Activated CD4-positive, CD25-positive, alpha-beta regulatory T cell treated with anti-CD3 and anti-CD28 coated beads, Interleukin-2, amount 50 U/mL, for 16 hours (primary cell): ENCODE results near the gene KRT82.

Experiments
- DNase-seq: peaks from one replicate; pipeline ENCODE4 v3.0.0-alpha.2; 2020; ENCODE audit warnings: low read depth, low spot score

KRT82 gene

DNA sequence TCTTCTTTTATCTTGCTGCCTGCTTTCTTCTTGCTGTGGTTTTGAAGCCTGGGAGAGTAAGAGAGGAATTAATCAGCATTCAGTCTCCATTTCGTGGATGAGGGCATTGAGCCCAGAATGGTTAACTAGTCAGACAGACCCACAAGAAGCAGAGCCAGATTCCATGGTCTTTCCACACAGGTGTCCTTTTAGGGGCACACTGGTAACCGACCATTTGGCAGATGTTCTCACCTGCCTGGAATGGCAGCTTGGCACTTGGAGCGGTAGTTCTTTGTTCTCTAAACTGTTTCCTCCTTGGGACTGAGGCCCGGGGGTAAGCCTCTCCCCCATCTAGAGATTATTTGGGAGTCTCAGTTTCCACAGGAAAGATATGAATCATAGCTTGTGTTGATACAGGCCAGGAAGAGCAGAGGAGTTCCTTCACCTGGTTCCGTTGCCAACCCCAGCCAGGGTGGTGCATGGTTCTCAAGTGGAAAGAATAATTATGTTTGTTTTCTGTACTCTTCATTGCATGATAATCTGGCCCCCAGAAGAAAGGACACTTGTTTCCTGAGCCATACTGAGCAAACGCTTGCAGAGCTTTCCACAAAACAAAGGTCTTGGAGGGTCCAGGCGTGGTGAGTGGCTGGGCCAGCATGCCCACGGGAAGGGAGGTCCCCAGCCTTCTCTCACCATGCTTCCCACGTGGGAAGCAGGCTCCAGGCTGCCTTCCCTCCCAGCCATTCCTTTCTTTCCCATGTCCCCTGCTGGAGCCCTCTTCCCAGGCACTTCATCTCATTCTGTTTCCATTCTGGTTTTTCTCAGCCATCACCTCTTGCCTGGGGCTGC, 30.1 kb upstream of the KRT82 start:
- no peak for DNase-seq

DNA sequence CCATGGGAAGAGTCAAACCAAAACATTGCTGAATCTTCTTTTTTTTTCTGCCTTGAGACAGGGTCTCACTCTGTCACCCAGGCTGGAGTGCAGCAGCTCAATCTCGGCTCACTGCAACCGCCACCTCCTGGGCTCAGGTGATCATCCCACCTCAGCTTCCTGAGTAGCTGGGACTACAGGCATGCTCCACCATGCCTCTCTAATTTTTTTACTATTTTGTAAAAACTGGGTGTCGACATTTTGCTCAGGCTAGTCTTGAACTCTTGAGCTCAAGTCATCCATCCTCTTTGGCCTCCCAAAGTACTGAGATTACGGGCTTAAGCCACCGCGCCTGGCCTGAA, 29.5 kb upstream of the KRT82 start:
- no peak for DNase-seq

DNA sequence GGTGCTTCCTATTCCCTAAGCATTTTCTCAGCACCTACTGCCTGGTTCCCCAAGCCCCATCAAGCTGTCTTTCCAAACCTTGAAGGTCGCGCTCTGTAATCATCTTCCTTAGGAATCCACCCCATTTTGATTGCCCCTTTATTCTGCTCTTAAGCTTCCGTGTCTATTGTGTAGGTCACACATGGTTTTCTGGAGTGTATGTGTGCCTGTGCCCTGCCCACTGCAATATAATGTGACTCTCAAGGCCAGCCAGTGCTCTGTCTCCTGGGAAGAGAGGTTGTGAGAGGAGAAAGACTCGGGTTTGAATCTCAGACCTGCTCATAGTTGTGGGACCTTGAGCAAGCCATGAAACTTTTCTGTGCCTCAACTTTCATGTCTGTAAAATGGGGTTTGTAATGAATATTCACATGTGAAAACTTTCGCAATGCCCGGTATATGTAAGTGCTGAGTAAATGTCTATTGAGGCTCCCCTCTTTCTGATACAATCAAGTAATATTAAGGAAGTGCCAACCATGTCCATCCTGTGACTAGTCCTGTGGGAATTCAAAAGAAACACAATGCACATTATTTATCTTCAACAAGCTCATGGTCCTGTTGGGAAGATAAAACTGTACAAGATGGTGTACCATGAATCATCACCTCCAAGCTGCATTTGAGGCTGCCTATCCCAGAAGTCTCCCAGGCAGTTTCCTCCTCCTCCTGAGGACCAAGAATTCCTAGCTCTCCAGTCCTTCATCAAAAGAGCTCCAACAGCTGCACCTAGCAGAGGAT, 28.8 kb upstream of the KRT82 start:
- DNase-seq = no peak

DNA sequence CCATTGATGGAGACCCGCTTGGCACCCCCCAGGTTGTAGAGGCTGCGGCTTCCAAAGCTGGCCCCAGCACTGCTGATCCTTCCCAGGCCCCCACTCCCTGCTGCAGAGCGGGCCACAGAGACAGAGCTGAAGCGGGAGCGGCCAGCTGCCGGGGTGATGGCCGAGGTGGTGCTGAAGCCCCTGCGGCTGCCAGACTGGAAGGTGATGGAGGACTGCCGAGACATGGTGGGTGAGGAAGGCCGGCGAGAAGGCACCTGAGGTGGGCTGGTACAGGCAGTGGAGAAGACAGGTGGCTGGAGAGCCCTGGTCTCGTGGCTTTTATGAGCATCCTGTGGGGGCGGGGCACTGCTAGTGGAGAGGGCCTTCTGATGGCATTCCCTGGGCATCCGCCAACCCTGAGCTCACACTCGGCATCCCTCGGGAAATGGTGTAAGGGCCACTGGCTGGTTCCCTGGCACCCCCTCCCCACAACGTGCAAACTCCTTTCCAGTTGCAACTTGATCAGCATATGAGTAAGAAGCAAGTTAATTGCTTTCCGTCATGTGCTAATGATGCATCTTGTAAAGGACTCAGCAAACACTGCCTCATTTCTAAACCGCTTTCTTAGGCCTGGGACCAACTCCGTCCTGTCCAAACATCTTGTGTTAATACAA, 28.1 kb upstream of the KRT82 start, which contains the start of gene KRT75:
Gene KRT75, minus strand, starts transcription at position 291 of the 653 bp plus-strand sequence. Its CDS starts 67 bp downstream, at position 224.
- DNase-seq = no peak

DNA sequence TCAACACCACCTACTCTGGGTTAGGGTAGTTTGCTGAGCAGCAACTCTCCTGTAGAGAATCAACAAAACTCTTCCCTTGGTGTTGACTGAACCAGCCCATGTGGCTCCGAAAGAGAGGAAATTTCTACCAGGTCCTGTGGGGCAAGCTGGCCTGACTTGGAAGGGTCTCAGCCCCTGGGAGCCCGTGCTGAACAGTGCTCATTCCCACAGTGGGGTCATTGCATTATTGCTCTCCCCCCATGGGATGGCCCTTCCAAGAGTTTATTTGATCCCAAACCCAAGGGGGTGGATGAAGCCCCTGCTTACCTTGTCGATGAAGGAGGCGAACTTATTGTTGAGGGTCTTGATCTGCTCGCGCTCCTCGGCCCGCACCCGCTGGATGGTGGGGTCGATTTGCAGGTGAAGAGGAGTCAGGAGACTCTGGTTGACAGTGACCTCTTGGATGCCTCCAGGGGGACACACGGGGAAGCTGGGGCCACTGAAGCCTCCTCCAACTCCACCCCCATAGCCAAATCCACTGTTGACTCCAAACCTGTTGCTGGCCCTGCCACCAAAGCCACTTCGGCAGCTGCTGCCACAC, 27.5 kb upstream of the KRT82 start:
- DNase-seq = no peak

DNA sequence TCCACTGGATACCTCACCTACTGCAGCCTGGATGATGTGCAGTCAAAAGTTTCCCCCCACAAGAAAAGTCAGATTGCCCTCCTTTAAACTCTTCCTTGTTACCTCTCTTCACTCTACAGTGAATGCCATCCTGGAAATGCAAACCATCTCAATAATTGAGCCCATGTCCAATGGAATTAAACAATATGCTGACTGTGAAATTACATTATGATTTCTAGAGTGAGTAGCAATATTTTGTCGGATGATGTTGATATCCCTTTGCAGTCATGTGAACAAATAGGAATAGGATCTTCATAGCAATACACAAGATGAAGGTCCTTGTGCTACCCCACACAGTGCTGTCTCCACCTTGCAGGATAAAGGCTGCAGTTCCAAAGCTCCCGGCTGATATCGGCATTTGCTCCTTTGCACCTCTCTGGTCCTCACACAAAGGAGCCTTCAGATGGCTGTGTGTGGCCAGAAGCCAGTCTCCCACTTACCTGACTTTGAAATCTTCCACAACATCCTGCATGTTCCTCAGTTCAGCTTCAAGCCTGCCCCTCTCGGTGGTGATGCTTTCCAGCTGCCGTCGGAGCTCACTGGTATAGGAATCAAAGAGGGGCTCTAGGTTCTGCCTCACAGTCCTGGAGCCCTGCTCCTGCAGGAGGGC, 26.5 kb upstream of the KRT82 start:
- DNase-seq = no peak

DNA sequence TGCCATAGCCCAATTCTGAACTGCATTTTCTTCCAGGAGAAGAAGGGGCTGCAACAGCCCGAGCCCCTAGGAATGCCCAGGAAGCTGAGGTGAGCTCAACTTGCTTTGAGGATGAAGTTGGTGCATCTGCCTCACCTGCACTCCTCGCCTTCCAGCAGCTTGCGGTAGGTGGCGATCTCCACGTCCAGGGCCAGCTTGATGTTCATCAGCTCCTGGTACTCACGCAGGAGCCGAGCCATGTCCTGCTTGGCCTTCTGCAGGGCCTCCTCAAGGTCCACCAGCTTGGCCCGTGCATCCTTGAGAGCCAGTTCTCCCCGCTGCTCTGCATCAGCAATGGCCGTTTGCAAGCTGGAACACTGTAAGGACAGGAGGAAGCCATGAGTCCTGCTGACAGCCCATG, 22.0 kb upstream of the KRT82 start:
- no peak for DNase-seq

DNA sequence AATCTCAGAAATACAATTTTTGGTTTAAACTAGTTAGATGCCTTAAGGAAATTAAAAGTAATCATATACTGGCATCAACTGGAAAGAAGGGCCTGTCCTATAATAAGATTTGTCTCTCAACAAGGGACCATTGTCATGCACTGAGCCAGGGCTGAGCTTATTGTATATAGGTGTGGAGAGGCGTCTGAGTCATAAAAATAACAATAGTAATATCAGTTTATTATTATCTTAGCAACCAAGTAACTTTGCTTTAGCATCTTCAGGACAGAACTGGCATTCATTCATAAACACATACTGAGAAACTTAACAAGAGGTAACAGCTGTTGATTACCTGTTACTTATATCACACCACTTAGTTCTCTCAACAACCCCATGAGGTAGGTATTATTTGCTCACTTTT, 20.9 kb upstream of the KRT82 start:
- no peak for DNase-seq

DNA sequence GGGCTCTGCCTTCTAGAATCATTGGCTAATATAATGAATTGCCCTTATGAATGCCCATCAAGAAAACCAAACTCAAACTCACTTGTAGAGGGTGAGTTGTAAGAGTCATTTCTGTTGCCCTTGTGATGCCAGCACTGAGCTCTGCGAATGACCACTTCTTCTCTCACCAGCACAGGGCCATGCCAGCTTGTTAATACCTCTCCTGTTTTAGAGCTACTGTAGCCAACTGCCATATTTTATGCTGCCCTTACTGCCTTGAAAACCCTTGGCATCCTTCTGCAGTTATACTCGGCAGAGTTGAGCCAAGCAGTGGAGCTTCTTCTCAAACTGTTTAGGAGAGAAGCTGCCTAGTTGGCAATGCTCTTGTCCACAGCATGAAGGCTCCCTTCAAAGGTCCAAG, 19.9 kb upstream of the KRT82 start:
- no peak for DNase-seq

DNA sequence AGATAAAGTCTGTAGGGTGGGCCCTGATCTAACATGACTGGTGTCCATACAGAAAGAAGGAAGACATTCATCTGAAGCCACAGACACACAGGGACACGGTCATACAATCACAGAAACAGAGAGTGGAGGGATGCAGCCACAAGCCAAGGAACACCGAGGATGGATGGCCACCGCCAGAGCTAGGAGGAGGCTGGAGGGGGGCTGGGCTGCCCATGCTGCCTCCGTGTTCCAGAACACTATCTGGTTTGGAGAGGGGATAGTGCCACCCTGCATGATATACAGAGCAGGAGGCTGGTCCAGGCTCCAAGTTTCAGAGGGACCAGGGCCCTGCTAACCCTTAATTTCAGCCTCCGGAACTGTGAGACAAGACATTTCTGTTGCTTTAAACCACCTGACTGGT, 19.3 kb upstream of the KRT82 start:
- DNase-seq = no peak

DNA sequence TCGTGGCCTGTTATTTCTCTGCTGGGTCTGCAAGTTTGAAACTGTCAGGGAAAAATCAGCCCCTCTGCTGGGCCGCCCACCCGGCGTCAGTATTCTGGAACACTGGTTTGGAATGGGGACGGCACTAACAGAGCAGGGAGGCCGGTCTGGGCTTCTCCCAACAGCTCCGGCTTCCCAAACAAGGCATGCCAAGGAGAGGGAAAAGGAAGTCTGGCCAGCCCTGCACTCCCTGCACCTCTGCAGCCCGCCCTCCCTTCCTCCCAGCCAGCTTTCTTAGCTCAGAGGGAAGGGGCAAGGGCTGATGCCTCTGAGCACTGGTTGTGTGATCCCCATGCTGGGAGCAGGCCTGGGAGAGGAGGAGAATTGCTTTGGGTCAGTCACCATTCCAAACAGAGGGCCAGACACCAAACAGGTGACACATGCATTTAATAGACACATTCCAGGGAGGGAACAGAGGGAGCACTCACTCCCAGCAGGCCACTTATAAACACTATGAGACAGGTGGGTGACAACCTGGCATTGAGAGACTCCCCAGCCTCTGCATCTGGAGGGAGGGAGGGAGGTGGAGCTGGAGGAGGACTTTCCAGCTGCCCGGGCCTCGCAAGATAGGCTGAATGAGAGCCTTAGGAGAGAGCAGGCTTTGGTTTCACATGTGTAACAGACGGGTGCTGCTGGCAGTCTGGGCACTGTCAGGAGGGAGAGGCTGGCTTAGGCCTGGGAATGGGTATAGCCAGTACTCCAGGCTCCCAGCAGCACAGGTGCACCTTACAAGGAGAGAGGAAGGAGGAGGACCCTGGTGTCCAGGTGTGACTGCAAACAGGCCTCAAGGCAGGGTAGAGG, 17.7 kb upstream of the KRT82 start:
- no peak for DNase-seq

DNA sequence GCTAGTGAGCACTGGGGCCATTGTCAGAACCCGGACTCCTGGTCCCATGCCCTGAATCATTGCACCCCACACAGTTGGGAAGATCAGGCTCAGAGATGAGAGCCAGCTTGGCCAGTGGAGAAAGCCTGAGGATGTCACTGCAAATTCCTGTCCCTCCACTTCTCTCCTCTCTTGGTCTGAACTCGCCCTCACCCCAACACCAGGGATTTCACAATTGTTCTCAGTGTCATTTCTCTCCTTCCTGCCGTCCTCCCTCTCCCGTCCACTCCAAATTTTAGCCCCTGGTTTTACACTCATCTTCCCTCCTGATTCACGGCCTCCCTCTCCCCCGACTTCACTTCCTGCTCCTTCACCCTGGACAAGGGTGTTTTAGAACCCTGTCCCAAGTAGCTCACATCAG, 16.9 kb upstream of the KRT82 start:
- no peak for DNase-seq

DNA sequence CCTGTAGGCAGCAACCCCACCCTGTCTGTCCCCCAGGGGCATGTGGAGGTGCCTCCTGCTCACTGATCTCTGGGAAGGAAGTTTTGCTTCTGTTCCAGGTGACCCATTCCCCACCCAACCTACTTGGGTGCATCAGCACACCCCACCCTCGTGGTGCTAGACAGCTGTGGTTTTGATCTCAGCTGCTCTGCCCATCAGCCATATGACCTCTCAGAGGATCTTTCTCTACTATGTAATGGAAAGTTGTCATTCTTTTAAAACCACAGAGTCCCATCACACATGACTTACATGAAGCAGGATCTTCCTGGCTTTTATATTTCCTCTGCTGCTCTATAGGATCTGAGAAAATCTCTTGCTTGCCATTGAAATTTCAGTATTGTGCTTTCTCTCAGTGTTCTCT, 13.5 kb upstream of the KRT82 start:
- DNase-seq = no peak

DNA sequence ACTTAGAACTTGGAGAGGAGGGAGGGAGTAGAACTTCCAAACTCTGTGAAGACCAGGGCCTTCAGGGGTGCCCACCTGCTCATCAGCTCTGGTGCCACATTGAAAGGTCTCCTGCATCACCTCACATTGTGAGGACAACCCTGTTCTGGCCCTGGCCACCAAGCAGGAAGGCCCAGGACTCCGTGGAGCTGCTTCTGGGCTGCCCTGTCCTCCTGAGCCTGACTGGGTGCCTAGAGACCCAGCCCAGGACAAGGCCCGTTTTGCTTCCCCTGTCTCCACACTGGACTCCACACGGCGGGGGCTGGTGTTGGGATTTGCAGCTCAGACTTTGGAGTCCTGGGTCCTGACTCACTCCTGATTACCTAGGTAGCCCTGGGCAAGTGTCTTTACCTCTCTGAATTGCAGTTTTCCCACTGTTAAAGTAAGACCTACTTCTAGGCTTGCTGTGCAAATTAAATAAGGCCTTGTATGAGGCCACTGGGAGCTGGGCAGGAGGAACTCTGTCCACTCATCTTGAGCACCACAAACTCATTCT, 12.5 kb upstream of the KRT82 start:
- DNase-seq = no peak

DNA sequence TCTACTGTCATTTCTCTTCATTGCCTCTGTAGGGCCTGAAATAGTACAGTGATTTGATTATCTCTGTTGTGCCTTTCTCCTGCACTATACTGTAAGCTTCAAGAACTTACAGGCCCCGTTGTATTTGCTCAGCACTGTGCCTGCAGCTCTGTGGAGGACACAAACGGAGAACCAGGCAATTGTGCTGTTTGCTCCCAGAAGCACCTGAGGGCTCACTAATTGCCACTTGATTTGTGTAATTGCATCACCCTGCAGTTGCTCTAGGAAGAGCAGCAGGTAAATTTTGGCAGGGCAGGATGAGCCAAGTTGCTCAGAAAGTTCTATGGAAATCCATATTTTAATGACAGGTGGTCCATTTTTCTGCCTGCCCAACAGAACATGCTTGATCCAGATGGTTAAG, 11.6 kb upstream of the KRT82 start:
- no peak for DNase-seq

DNA sequence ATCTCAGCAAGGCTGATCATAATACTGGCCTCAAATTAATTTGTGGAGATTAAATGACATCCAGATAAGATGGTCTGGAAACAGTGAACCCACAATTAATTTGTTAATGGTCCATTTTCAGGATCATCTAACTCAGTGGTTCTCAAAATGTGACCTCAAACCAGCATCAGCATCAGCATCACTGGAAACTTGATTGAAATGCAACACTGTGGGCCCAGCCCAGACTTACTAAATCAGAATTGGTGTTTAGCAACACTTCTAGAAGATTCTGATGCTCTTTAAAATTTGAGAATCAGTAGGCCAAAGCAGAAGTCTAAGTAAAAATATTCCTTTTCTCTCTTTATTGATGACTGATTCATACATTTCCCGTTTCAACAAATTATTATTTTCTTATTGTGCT, 10.7 kb upstream of the KRT82 start:
- DNase-seq = no peak

DNA sequence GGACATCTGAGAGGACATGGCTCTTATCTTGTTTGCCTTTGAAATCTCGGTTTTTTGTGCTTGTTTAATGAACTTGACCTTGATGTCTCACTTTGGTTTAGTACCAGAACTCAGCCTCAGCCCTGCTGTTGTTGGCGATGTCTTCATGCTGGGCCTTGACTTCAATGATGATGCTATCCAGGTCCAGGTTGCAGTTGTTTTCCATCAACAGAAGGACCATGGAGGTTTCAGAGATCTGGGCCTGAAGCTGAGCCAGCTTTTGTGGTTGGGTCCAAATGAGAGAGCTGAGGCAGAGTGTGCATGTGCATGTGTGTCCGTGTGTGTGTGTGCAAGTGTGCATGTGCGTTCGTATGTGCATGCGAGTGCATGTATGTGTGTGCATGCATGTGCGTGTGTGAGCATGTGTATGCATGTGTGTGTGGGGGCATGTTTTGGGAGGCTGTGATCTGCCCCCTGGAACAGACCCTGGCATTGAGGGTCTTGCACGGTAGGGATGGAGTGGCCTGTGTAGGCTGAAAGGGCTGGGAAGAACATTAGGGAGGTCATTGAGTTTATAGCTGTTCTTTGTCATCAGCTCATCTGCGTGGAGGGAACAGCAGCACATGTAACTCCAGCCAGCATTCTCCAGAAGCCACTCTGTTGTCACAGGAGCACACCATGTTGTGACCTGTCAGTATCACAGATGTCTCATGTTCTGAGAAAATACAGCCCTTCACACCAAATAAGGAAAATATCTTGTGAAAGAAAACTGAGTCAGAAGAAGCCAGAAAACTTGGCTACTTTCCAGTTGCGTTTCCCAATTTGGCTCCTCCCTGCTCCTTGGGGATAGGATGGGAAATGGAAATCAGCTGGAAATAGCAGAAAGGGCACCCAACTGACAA, 10.0 kb upstream of the KRT82 start:
- DNase-seq = no peak

DNA sequence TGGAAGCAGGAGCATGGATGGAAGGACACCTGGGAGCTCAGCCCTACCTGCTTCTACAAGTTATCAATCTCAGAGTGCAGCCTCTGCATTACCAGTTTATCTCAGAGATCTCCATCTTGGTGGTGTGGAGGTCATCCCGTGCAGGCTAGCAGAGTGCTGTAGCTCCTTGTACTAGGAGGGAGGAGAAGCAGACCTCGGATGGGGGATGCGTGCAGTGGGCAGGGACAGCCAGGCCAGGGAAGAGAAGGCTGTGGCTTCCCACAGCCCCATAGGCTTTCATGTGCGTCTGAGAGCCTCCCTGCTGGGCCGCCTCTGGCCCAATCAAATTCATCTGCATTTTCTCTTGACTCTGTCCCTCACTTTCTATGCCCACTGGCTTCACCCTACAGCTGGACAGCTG, 8.8 kb upstream of the KRT82 start:
- no peak for DNase-seq

DNA sequence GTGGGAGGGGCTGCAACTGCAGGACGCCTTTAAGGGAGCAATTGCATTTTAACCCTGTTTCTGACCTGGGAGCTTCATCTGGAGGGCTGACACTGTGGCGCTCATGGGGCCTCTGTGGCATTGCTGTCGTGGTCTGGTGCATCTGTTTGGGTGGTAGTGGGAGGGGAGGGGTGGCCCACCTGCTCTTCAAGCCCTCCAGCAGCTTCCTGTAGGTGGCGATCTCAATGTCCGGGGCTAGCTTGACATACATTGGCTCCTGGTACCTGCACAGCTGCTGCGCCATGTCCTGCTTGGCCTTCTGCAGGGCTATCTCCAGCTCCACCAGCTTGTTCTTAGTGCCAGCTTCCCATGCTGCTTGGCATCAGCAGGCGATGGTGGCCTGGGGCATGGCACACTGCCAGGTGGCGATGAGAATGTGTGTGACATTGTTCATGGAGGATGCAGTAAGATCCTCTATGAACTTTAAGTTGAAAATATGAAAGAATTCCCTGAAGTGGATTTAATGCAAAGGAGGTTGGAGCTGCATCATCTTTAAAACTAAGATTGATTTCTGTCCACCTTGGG, 7.7 kb upstream of the KRT82 start:
- DNase-seq = no peak
